ENCODE measurements around the gene IKZF3. TPM values are rescaled to one million over a fixed set of nuclear protein-coding genes. Genes with fewer than 3 reads are reported as not detected.

Gene IKZF3
- total RNA-seq, 1 donor from 2014 or later: not detected

DNA sequence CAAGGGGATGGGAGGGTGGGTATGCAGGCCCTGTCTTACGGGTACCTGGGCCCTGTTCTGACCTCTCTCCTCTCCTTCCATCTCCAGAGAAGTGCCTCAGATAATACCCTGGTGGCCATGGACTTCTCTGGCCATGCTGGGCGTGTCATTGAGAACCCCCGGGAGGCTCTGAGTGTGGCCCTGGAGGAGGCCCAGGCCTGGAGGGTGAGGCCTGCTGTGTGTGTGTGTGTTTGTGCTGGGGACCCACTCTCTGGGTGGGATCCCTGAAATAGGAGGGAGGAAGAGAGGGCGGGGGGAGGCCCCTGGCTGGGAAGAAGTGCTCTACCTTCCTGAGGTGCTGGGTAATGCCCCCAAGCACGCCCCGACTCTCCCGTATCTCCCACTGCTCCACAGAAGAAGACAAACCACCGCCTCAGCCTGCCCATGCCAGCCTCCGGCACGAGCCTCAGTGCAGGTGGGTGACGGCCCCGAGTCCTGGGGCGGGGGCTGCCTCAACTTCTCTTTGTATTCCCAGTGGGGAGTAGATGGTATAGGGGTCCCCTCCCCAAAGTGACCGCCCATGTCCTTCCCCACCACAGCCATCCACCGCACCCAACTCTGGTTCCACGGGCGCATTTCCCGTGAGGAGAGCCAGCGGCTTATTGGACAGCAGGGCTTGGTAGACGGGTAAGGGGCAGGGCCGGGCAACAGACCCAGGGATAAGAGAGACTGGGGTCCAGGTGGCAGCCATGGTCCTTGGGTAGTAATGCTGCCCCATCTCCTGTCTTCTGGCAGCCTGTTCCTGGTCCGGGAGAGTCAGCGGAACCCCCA is 118.6 kb downstream of the IKZF3 start:
- Mint-ChIP-seq H3K4me3 (ENCODE audit: low read depth) (no peak overlapping the region), H3K4me1 (ENCODE audit: low read depth) (peaks cover 4% of the 10 kb centered on the region), H3K9me3 (ENCODE audit: low read depth) (no peaks in the 10 kb centered on the region), H3K27ac (no peak overlapping the region), H3K36me3 (ENCODE audit: insufficient read depth) (peaks cover 9% of the 10 kb centered on the region), H3K27me3 (no peaks in the 10 kb centered on the region)
- DNase-seq (ENCODE audit: low spot score, unreplicated experiment): no peak
- TF ChIP-seq, protein P1, sequence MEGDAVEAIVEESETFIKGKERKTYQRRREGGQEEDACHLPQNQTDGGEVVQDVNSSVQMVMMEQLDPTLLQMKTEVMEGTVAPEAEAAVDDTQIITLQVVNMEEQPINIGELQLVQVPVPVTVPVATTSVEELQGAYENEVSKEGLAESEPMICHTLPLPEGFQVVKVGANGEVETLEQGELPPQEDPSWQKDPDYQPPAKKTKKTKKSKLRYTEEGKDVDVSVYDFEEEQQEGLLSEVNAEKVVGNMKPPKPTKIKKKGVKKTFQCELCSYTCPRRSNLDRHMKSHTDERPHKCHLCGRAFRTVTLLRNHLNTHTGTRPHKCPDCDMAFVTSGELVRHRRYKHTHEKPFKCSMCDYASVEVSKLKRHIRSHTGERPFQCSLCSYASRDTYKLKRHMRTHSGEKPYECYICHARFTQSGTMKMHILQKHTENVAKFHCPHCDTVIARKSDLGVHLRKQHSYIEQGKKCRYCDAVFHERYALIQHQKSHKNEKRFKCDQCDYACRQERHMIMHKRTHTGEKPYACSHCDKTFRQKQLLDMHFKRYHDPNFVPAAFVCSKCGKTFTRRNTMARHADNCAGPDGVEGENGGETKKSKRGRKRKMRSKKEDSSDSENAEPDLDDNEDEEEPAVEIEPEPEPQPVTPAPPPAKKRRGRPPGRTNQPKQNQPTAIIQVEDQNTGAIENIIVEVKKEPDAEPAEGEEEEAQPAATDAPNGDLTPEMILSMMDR (IDR thresholded peaks at IDR 0.05; ENCODE audit: unreplicated experiment): no peak

DNA sequence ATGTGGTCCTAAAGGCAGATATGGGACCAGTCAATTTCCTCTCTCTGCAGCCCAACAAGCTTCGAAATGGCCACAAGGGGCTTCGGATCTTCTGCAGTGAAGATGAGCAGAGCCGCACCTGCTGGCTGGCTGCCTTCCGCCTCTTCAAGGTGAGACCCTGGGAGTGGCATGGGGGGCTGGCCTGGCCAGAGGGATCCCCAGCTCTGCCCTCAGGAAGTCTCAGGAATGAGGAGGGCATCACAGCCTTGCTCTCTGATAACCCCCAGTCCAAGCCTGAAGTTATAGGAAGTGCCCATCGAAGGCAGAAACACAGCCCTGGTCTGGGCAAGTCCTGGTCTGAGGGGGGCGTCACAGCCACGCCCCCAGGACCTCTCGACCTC is 119.3 kb downstream of the IKZF3 start:
- TF ChIP-seq, protein P1 (IDR thresholded peaks at IDR 0.05; ENCODE audit: unreplicated experiment): no peak
- no peak overlapping the region for H3K4me3 Mint-ChIP-seq (ENCODE audit: low read depth)
- H3K27ac Mint-ChIP-seq: no peak overlapping the region
- peaks cover 11% of the 10 kb centered on the region for H3K4me1 Mint-ChIP-seq (ENCODE audit: low read depth)
- no peaks in the 10 kb centered on the region for H3K27me3 Mint-ChIP-seq
- peaks cover 9% of the 10 kb centered on the region for H3K36me3 Mint-ChIP-seq (ENCODE audit: insufficient read depth)
- no peaks in the 10 kb centered on the region for H3K9me3 Mint-ChIP-seq (ENCODE audit: low read depth)
- DNase-seq (ENCODE audit: low spot score, unreplicated experiment): no peak

DNA sequence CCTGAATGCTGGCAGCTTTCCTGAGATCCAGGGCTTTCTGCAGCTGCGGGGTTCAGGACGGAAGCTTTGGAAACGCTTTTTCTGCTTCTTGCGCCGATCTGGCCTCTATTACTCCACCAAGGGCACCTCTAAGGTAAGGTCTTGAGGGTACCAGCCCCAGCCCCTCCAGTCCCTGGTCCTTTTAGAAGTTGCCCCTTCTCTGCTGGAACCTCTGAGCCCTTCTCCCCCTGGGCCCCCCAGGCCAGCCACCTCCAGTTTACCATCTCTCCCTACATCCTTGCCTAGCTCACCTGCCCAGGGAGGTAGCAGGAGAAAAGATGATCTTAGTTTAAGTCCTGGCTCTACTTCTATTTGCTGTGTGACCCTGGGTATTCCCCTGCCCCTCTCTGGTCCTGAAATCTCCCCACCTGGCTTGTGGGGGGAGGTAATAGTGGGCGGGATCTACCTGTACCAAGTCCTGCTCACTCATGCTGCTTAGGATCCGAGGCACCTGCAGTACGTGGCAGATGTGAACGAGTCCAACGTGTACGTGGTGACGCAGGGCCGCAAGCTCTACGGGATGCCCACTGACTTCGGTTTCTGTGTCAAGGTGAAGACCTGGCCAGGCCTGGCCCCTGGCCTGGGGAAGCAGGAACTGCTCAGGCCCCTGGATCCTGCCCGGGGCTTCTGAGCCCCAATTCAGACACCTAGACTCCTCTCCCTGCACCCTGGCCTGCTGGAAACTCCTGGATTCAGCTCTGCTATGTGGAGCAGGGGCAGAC is 119.9 kb downstream of the IKZF3 start:
- Mint-ChIP-seq H3K4me3 (ENCODE audit: low read depth) (no peak overlapping the region), H3K27ac (no peak overlapping the region), H3K36me3 (ENCODE audit: insufficient read depth) (peaks cover 9% of the 10 kb centered on the region), H3K4me1 (ENCODE audit: low read depth) (peaks cover 14% of the 10 kb centered on the region), H3K9me3 (ENCODE audit: low read depth) (no peaks in the 10 kb centered on the region), H3K27me3 (no peaks in the 10 kb centered on the region)
- TF ChIP-seq, protein P1 (IDR thresholded peaks at IDR 0.05; ENCODE audit: unreplicated experiment): no peak
- no peak for DNase-seq (ENCODE audit: low spot score, unreplicated experiment)

DNA sequence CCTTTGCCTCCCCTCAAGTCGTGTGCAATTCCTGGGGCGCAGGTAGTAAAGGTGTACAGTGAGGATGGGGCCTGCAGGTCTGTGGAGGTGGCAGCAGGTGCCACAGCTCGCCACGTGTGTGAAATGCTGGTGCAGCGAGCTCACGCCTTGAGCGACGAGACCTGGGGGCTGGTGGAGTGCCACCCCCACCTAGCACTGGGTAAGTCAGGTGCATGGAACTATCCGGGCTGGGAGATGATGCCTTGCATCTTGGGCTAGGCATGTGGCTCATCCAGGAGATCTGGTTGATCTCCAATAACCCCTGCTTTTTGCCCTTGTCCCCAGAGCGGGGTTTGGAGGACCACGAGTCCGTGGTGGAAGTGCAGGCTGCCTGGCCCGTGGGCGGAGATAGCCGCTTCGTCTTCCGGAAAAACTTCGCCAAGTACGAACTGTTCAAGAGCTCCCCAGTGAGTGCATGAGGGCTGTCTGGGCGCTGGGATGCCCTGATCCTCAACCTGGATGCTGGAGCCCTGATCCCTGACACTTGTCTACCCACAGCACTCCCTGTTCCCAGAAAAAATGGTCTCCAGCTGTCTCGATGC is 121.2 kb downstream of the IKZF3 start:
- no peak for DNase-seq (ENCODE audit: low spot score, unreplicated experiment)
- Mint-ChIP-seq H3K27me3 (no peaks in the 10 kb centered on the region), H3K4me1 (ENCODE audit: low read depth) (peaks cover 20% of the 10 kb centered on the region), H3K9me3 (ENCODE audit: low read depth) (no peaks in the 10 kb centered on the region), H3K36me3 (ENCODE audit: insufficient read depth) (peaks cover 8% of the 10 kb centered on the region), H3K4me3 (ENCODE audit: low read depth) (no peak overlapping the region), H3K27ac (no peak overlapping the region)
- TF ChIP-seq, protein P1 (IDR thresholded peaks at IDR 0.05; ENCODE audit: unreplicated experiment): no peak

DNA sequence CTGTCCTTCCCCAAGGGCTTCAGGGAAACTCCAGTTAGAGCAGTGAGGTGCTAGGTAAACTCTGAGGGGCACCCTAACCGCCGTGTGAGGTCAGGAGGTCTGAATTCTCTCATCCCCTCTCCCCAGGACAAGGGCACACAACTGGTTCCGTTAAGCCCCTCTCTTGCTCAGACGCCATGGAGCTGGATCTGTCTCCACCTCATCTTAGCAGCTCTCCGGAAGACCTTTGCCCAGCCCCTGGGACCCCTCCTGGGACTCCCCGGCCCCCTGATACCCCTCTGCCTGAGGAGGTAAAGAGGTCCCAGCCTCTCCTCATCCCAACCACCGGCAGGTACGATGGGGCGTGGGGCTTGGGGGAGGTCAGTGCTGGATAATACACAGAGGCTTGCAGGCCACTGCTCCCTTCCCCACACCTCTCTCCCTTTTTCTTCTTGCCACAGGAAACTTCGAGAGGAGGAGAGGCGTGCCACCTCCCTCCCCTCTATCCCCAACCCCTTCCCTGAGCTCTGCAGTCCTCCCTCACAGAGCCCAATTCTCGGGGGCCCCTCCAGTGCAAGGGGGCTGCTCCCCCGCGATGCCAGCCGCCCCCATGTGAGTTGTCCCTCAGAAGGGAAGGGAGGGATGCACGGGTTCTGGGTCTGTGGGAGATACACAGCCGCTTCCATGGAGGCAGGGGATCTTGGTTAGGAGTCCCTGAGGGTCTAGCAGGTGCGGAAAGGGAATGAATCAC is 121.8 kb downstream of the IKZF3 start:
- Mint-ChIP-seq H3K9me3 (ENCODE audit: low read depth) (no peaks in the 10 kb centered on the region), H3K4me3 (ENCODE audit: low read depth) (no peak overlapping the region), H3K36me3 (ENCODE audit: insufficient read depth) (peaks cover 6% of the 10 kb centered on the region), H3K4me1 (ENCODE audit: low read depth) (peaks cover 23% of the 10 kb centered on the region), H3K27ac (no peak overlapping the region), H3K27me3 (no peaks in the 10 kb centered on the region)
- TF ChIP-seq, protein P1 (IDR thresholded peaks at IDR 0.05; ENCODE audit: unreplicated experiment): no peak
- DNase-seq (ENCODE audit: low spot score, unreplicated experiment): no peak

All from progenitor cell of endocrine pancreas (in vitro differentiated cells).